Occipital lobe (tissue), 2 donors: Measurements from ENCODE around the gene MBNL1. TPM values are rescaled to one million over a fixed set of nuclear protein-coding genes. Genes with fewer than 3 reads are reported as not detected.
"Not testable (repeated sequence)": the region's sequence is repeated elsewhere in the genome, so short reads cannot be mapped to it uniquely, and the experiment has no call there.

Experiments
- DNase-seq: peaks from one replicate; lab custom pipeline; 2025; lab: John Stamatoyannopoulos, UW
- total RNA-seq: library from RNA; depleted of rRNA; stranded (reverse); fragments of >200 nt; gene quantifications from one replicate; pipeline ENCODE4 v1.2.3, GENCODE V29; 2014

MBNL1 gene
- total RNA-seq, 1 donor from 2014 or later = 68.5 TPM

- DNase-seq = no peak
Observed at GRCh38 chr3:152318512-152318911, 49.8 kb downstream of the MBNL1 start.

- DNase-seq = no peak
Observed at GRCh38 chr3:152319256-152319655, 50.5 kb downstream of the MBNL1 start.

GRCh38 chr3:152319831-152320617 is 51.3 kb downstream of the MBNL1 start:
- no peak for DNase-seq

- DNase-seq = no peak
Observed at GRCh38 chr3:152321200-152321954, 52.6 kb downstream of the MBNL1 start.

GRCh38 chr3:152321955-152322377 is 53.2 kb downstream of the MBNL1 start:
- DNase-seq = no peak

GRCh38 chr3:152322756-152323155 is 54.0 kb downstream of the MBNL1 start:
- DNase-seq = no peak

GRCh38 chr3:152323834-152324233 is 55.1 kb downstream of the MBNL1 start:
- DNase-seq = no peak

GRCh38 chr3:152325136-152325535 is 56.4 kb downstream of the MBNL1 start:
- no peak for DNase-seq

GRCh38 chr3:152327203-152327602 is 58.5 kb downstream of the MBNL1 start:
- no peak for DNase-seq

- DNase-seq = no peak
Observed at GRCh38 chr3:152328841-152329240, 60.1 kb downstream of the MBNL1 start.

GRCh38 chr3:152330559-152330958 is 61.8 kb downstream of the MBNL1 start:
- no peak for DNase-seq

- no peak for DNase-seq
Observed at GRCh38 chr3:152331018-152331541, 62.4 kb downstream of the MBNL1 start.

GRCh38 chr3:152331998-152332397 is 63.3 kb downstream of the MBNL1 start:
- no peak for DNase-seq

GRCh38 chr3:152333928-152334327 is 65.2 kb downstream of the MBNL1 start:
- DNase-seq = no peak

- DNase-seq = no peak
Observed at GRCh38 chr3:152334761-152335160, 66.0 kb downstream of the MBNL1 start.

- no peak for DNase-seq
Observed at GRCh38 chr3:152335273-152335672, 66.5 kb downstream of the MBNL1 start.

- DNase-seq = not testable (repeated sequence)
Observed at GRCh38 chr3:152337337-152337736, 68.6 kb downstream of the MBNL1 start.

GRCh38 chr3:152338159-152338720 is 69.5 kb downstream of the MBNL1 start:
- DNase-seq = no peak

- DNase-seq = no peak
Observed at GRCh38 chr3:152339881-152340505, 71.3 kb downstream of the MBNL1 start.

- no peak for DNase-seq
Observed at GRCh38 chr3:152345233-152345632, 76.5 kb downstream of the MBNL1 start.

GRCh38 chr3:152346058-152346457 is 77.3 kb downstream of the MBNL1 start:
- DNase-seq = no peak

GRCh38 chr3:152346740-152347139 is 78.0 kb downstream of the MBNL1 start:
- no peak for DNase-seq
